HCT116 (cell line): Measurements from ENCODE around the gene VWA3B. TPM values are rescaled to one million over a fixed set of nuclear protein-coding genes. Genes with fewer than 3 reads are reported as not detected.

Experiments
- ATAC-seq: fragments of 200-7000 bp; cut with Tn5 transposase; 2 replicates; pipeline ENCODE4 v1.9.1; 2020; ENCODE audit warnings: mild to moderate bottlenecking, moderate library complexity
- BruUV-seq: library from RNA; stranded (reverse); fragments of 400-500 nt; replicated peaks from 2 replicates; lab custom pipeline; 2021; lab: Mats Ljungman, UMichigan
- CTCF ChIA-PET: fragments of 300-600 bp; sonication (Branson Sonifier 250); formaldehyde crosslinking; loops from one replicate; lab custom pipeline; 2021; ENCODE audit warnings: antibody characterized with exemption; lab: Charles Lee
- POLR2A ChIA-PET: fragments of 300-600, 350-600 bp; sonication (Branson Sonifier 250); formaldehyde crosslinking; loops from one replicate; lab custom pipeline; 2021; ENCODE audit warnings: antibody characterized with exemption; lab: Charles Lee
- RAD21 ChIA-PET, 2 experiments: fragments of 300-600 bp; sonication (Branson Sonifier 250); formaldehyde crosslinking; loops; one replicate each; lab custom pipeline; 2023; ENCODE audit warnings: low total read pairs in 2 of 2; ENCODE audit not compliant: uncharacterized antibody in 2 of 2, unreplicated experiment in 2 of 2, low non-redundant PET in 1 of 2; lab: Charles Lee
- DNase-seq: peaks from one replicate; pipeline ENCODE4 v3.0.0-alpha.2; 2010; ENCODE audit warnings: low read depth, low spot score
- H2AFZ ChIP-seq: fragments of 200-600 bp; shearing (Covaris generic), sonication (generic); 2 replicates; pipeline ENCODE4 v1.6.1; 2017; ENCODE audit warnings: low read depth, mixed run types, mixed read lengths, antibody characterized with exemption, low read length; ENCODE audit not compliant: poor library complexity, severe bottlenecking
- H3K27ac ChIP-seq: 2 replicates; pipeline ENCODE4 v1.5.1; 2012; ENCODE audit warnings: low read depth, low read length
- H3K27me3 ChIP-seq: fragments of 200-600 bp; sonication (generic); 2 replicates; pipeline ENCODE4 v1.6.1; 2016; ENCODE audit warnings: mixed run types, low read length, mixed read lengths; ENCODE audit not compliant: insufficient read depth
- H3K36me3 ChIP-seq, 2 experiments: fragments of 200-500 bp in 1 of 2; fragments of 200-600 bp in 1 of 2; sonication (Bioruptor generic) in 1 of 2; sonication (generic) in 1 of 2; 2 replicates each; pipeline versions ENCODE4 v1.5.1 to v1.6.1; 2014 to 2016; ENCODE audit warnings: low read length in 2 of 2, inconsistent platforms in 1 of 2, mixed read lengths in 1 of 2, mixed run types in 1 of 2; ENCODE audit not compliant: insufficient read depth in 2 of 2, control insufficient read depth in 1 of 2
- H3K4me1 ChIP-seq, 2 experiments: fragments of 200-600 bp in 1 of 2; sonication (generic) in 1 of 2; 2 replicates each; pipeline versions ENCODE4 v1.5.1 to v1.6.1; 2012 to 2017; ENCODE audit warnings: low read length in 2 of 2, inconsistent platforms in 1 of 2, mild to moderate bottlenecking in 1 of 2, mixed read lengths in 1 of 2, mixed run types in 1 of 2, moderate library complexity in 1 of 2; ENCODE audit not compliant: insufficient read depth in 2 of 2, control insufficient read depth in 1 of 2
- H3K4me2 ChIP-seq: fragments of 200-600 bp; sonication (generic); 2 replicates; pipeline ENCODE4 v1.6.1; 2017; ENCODE audit warnings: mixed run types, low read length, mixed read lengths
- H3K4me3 ChIP-seq, 2 experiments: fragments of 200-600 bp in 1 of 2; sonication (generic) in 1 of 2; replicated peaks in 1 of 2; 2 replicates each; pipeline ENCODE4 v1.5.1; 2011 to 2016; ENCODE audit warnings: low read length in 2 of 2, control low read depth in 1 of 2, low read depth in 1 of 2, mild to moderate bottlenecking in 1 of 2, mixed read lengths in 1 of 2, mixed run types in 1 of 2
- H3K79me2 ChIP-seq: fragments of 200-600 bp; sonication (generic); 2 replicates; pipeline ENCODE4 v1.6.1; 2017; ENCODE audit warnings: mild to moderate bottlenecking, mixed run types, low read length, moderate library complexity, mixed read lengths; ENCODE audit not compliant: insufficient read depth
- H3K9ac ChIP-seq: fragments of 200-600 bp; sonication (generic); 2 replicates; pipeline ENCODE4 v1.6.1; 2016; ENCODE audit warnings: low read length, mixed read lengths
- H3K9me2 ChIP-seq: fragments of 200-600 bp; sonication (generic), shearing (Covaris generic); 2 replicates; pipeline ENCODE4 v1.6.1; 2017; ENCODE audit warnings: mixed run types, mild to moderate bottlenecking, moderate library complexity; ENCODE audit not compliant: insufficient read depth
- H3K9me3 ChIP-seq, 2 experiments: fragments of 200-500 bp in 1 of 2; fragments of 200-600 bp in 1 of 2; sonication (Bioruptor generic) in 1 of 2; sonication (generic) in 1 of 2; 2 replicates each; pipeline ENCODE4 v1.6.1; 2014 to 2017; ENCODE audit warnings: low read length in 2 of 2, mixed read lengths in 2 of 2, inconsistent platforms in 1 of 2, low read depth in 1 of 2, mild to moderate bottlenecking in 1 of 2, mixed run types in 1 of 2, moderate library complexity in 1 of 2; ENCODE audit not compliant: control insufficient read depth in 1 of 2, insufficient read depth in 1 of 2
- H4K20me1 ChIP-seq: fragments of 200-600 bp; sonication (generic), shearing (Covaris generic); 2 replicates; pipeline ENCODE4 v1.6.1; 2017; ENCODE audit warnings: mixed run types, mild to moderate bottlenecking, moderate library complexity; ENCODE audit not compliant: insufficient read depth
- CBX3 ChIP-seq: IDR thresholded peaks from 2 replicates; pipeline ENCODE4 v1.6.1; 2012; ENCODE audit warnings: low read depth
- CTCF ChIP-seq, 3 experiments: fragments of 200-600 bp in 1 of 3; sonication (generic) in 1 of 3; IDR thresholded peaks in 2 of 3; conservative IDR thresholded peaks in 1 of 3; 2 replicates each; pipeline ENCODE4 v1.5.1; 2012 to 2017; ENCODE audit warnings: low read depth in 2 of 3, low read length in 2 of 3, antibody characterized with exemption in 1 of 3, borderline replicate concordance in 1 of 3, control low read depth in 1 of 3, mild to moderate bottlenecking in 1 of 3, mixed read lengths in 1 of 3, mixed run types in 1 of 3, moderate library complexity in 1 of 3; ENCODE audit not compliant: insufficient read depth in 1 of 3
- EGR1 ChIP-seq: IDR thresholded peaks from 2 replicates; pipeline ENCODE4 v1.6.1; 2012; ENCODE audit warnings: low read depth
- ELF1 ChIP-seq: IDR thresholded peaks from 2 replicates; pipeline ENCODE4 v1.6.1; 2012; ENCODE audit warnings: low read depth, borderline replicate concordance
- EZH2phosphoT487 ChIP-seq: fragments of 200-600 bp; IDR thresholded peaks from 2 replicates; pipeline ENCODE4 v1.6.1; 2018; ENCODE audit warnings: antibody characterized with exemption, borderline replicate concordance
- FOSL1 ChIP-seq: IDR thresholded peaks from 2 replicates; pipeline ENCODE4 v1.6.1; 2012; ENCODE audit warnings: low read depth
- JUND ChIP-seq: IDR thresholded peaks from 2 replicates; pipeline ENCODE4 v1.6.1; 2012
- POLR2AphosphoS5 ChIP-seq: IDR thresholded peaks from 2 replicates; pipeline ENCODE4 v1.6.1; 2011; ENCODE audit warnings: mild to moderate bottlenecking, low read depth, low read length, moderate library complexity
- SIN3A ChIP-seq: IDR thresholded peaks from 2 replicates; pipeline ENCODE4 v1.6.1; 2012; ENCODE audit warnings: low read depth
- SP1 ChIP-seq: IDR thresholded peaks from 2 replicates; pipeline ENCODE4 v1.6.1; 2012; ENCODE audit warnings: low read depth
- TCF7L2 ChIP-seq: IDR thresholded peaks from 2 replicates; pipeline ENCODE4 v1.7.0; 2011; ENCODE audit warnings: borderline replicate concordance, inconsistent platforms; ENCODE audit not compliant: insufficient read depth, insufficient read length; ENCODE audit errors: extremely low read depth
- YY1 ChIP-seq: IDR thresholded peaks from 2 replicates; pipeline ENCODE4 v1.6.1; 2011; ENCODE audit warnings: low read length, low read depth, moderate library complexity, mild to moderate bottlenecking; ENCODE audit not compliant: insufficient replicate concordance; ENCODE audit errors: extremely low read depth
- ZFX ChIP-seq: fragments of 450-650 bp; IDR thresholded peaks from 2 replicates; pipeline ENCODE4 v1.6.1; 2017
- ZNF274 ChIP-seq: fragments of 200-500 bp; sonication (Bioruptor generic); IDR thresholded peaks from 2 replicates; pipeline ENCODE4 v1.6.1; 2014; ENCODE audit warnings: mild to moderate bottlenecking, low read depth, low read length, inconsistent platforms
- intact Hi-C: fragments of 100-400 bp; cut with micrococcal nuclease; formaldehyde crosslinking; loops from 2 replicates; pipeline ENCODE4 v1.10.0; 2022
- total RNA-seq: library from RNA; stranded (reverse); gene quantifications from one replicate; pipeline ENCODE4 v1.2.1, GENCODE V29; 2021; ENCODE audit not compliant: unreplicated experiment
- TF ChIP-seq, protein P1 (sequence below): IDR thresholded peaks from 2 replicates; pipeline ENCODE4 v1.6.1; 2012
- TF ChIP-seq, protein P2 (sequence below): IDR thresholded peaks from 2 replicates; pipeline ENCODE4 v1.6.1; 2012; ENCODE audit warnings: low read depth

VWA3B gene
- total RNA-seq, 1 experiment from 2014 or later: 0.47 TPM

- Histone ChIP-seq H3K27me3 (no peaks in the 10 kb centered on the region), H3K4me3 (no peak overlapping the region), H3K9ac (no peak overlapping the region), H3K9me2 (no peaks in the 10 kb centered on the region), H3K27ac (no peak overlapping the region), H3K36me3 (no peaks in the 10 kb centered on the region), H3K4me1 (no peaks in the 10 kb centered on the region), H4K20me1 (no peaks in the 10 kb centered on the region), H3K79me2 (no peaks in the 10 kb centered on the region), H3K4me2 (no peak overlapping the region), H3K9me3 (no peaks in the 10 kb centered on the region; a peak in 1 of 4 replicates), H2AFZ (no peak overlapping the region)
- TF ChIP-seq ZFX (no peak), POLR2AphosphoS5 (no peak)
- ChIA-PET POLR2A (no interaction called here), CTCF (no interaction called here), RAD21 (no interaction called here)
- intact Hi-C loops: no loop called here
- ATAC-seq (no peak), DNase-seq (no peak)
- BruUV-seq: no TSS peak
Observed at GRCh38 chr2:98114643-98115330, 27.8 kb downstream of the VWA3B start.

GRCh38 chr2:98118161-98118560 is 31.2 kb downstream of the VWA3B start:
- no peaks in the 10 kb centered on the region for H4K20me1 ChIP-seq
- H3K9me3 ChIP-seq: no peaks in the 10 kb centered on the region
- H3K27me3 ChIP-seq: no peaks in the 10 kb centered on the region
- DNase-seq: no peak
- BruUV-seq: no TSS peak
- no peaks in the 10 kb centered on the region for H3K79me2 ChIP-seq
- no peaks in the 10 kb centered on the region for H3K4me1 ChIP-seq
- ChIA-PET POLR2A (no interaction called here), RAD21 (no interaction called here), CTCF (no interaction called here)
- intact Hi-C loops: no loop called here
- H3K9me2 ChIP-seq: no peaks in the 10 kb centered on the region
- no peak overlapping the region for H3K9ac ChIP-seq
- no peaks in the 10 kb centered on the region for H3K36me3 ChIP-seq
- H2AFZ ChIP-seq: no peak overlapping the region
- H3K4me3 ChIP-seq: no peak overlapping the region
- no peak overlapping the region for H3K27ac ChIP-seq
- ATAC-seq: no peak
- no peak overlapping the region for H3K4me2 ChIP-seq
- no peak for TF ChIP-seq FOSL1
- no peak for TF ChIP-seq SP1
- TF ChIP-seq JUND: no peak
- no peak for TF ChIP-seq POLR2AphosphoS5
- TF ChIP-seq CTCF (IDR thresholded peaks at IDR 0.05 in 2 of 3, conservative IDR thresholded peaks at IDR 0.05 in 1 of 3; ENCODE audit: borderline replicate concordance in 1 of 3, insufficient read depth in 1 of 3, low read depth in 2 of 3, low read length in 2 of 3): no peak
- TF ChIP-seq CBX3: no peak
- no peak for TF ChIP-seq ZNF274
- TF ChIP-seq EZH2phosphoT487: no peak
- TF ChIP-seq ELF1: no peak
- TF ChIP-seq TCF7L2: no peak
- TF ChIP-seq SIN3A: no peak
- TF ChIP-seq, protein P1, sequence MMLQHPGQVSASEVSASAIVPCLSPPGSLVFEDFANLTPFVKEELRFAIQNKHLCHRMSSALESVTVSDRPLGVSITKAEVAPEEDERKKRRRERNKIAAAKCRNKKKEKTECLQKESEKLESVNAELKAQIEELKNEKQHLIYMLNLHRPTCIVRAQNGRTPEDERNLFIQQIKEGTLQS: no peak
- TF ChIP-seq YY1: no peak
- no peak for TF ChIP-seq EGR1
- TF ChIP-seq, protein P2, sequence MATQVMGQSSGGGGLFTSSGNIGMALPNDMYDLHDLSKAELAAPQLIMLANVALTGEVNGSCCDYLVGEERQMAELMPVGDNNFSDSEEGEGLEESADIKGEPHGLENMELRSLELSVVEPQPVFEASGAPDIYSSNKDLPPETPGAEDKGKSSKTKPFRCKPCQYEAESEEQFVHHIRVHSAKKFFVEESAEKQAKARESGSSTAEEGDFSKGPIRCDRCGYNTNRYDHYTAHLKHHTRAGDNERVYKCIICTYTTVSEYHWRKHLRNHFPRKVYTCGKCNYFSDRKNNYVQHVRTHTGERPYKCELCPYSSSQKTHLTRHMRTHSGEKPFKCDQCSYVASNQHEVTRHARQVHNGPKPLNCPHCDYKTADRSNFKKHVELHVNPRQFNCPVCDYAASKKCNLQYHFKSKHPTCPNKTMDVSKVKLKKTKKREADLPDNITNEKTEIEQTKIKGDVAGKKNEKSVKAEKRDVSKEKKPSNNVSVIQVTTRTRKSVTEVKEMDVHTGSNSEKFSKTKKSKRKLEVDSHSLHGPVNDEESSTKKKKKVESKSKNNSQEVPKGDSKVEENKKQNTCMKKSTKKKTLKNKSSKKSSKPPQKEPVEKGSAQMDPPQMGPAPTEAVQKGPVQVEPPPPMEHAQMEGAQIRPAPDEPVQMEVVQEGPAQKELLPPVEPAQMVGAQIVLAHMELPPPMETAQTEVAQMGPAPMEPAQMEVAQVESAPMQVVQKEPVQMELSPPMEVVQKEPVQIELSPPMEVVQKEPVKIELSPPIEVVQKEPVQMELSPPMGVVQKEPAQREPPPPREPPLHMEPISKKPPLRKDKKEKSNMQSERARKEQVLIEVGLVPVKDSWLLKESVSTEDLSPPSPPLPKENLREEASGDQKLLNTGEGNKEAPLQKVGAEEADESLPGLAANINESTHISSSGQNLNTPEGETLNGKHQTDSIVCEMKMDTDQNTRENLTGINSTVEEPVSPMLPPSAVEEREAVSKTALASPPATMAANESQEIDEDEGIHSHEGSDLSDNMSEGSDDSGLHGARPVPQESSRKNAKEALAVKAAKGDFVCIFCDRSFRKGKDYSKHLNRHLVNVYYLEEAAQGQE: no peak
